Natural killer cell (primary cell): ENCODE measurements around the gene SLC24A2. TPM values are rescaled to one million over a fixed set of nuclear protein-coding genes. Genes with fewer than 3 reads are reported as not detected.

Experiments
- ATAC-seq, 3 donors: fragments of 150-1000 bp in 2 of 3; fragments of 200-7000 bp in 1 of 3; cut with Tn5 transposase; 1 replicate in 1 of 3; 2 replicates in 2 of 3; pipeline ENCODE4 v1.10.0; 2021; ENCODE audit warnings: mild to moderate bottlenecking in 2 of 3, moderate library complexity in 2 of 3
- DNase-seq, 2 donors: peaks; one replicate each; pipeline versions ENCODE4 v3.0.0 to v3.0.0-alpha.2; 2013 to 2021; ENCODE audit warnings: mixed read lengths in 1 of 2
- H3K27ac ChIP-seq: one replicate; pipeline ENCODE4 v1.5.1; 2013; ENCODE audit warnings: mild to moderate bottlenecking, low read length
- H3K27me3 ChIP-seq: one replicate; pipeline ENCODE4 v1.6.1; 2013; ENCODE audit warnings: low read length; ENCODE audit not compliant: control insufficient read depth, insufficient read depth
- H3K36me3 ChIP-seq: one replicate; pipeline ENCODE4 v1.6.1; 2013; ENCODE audit warnings: low read length; ENCODE audit not compliant: control insufficient read depth, insufficient read depth
- H3K4me1 ChIP-seq: one replicate; pipeline ENCODE4 v1.6.1; 2013; ENCODE audit warnings: low read length; ENCODE audit not compliant: control insufficient read depth, insufficient read depth
- H3K4me3 ChIP-seq: one replicate; pipeline ENCODE4 v1.5.1; 2013; ENCODE audit warnings: low read length
- H3K9me3 ChIP-seq: one replicate; pipeline ENCODE4 v1.6.1; 2013; ENCODE audit warnings: low read length; ENCODE audit not compliant: control insufficient read depth, insufficient read depth
- H3K27ac Mint-ChIP-seq, 2 donors: one replicate each; pipeline ENCODE4 v1.8.0; 2022; ENCODE audit warnings: mild to moderate bottlenecking in 2 of 2, mixed read lengths in 2 of 2, moderate library complexity in 1 of 2
- H3K27me3 Mint-ChIP-seq, 2 donors: one replicate each; pipeline ENCODE4 v1.8.0; 2022; ENCODE audit warnings: low read depth in 2 of 2, mixed read lengths in 2 of 2
- H3K36me3 Mint-ChIP-seq: one replicate; pipeline ENCODE4 v1.8.0; 2022; ENCODE audit warnings: mixed read lengths
- H3K4me1 Mint-ChIP-seq, 2 donors: one replicate each; pipeline ENCODE4 v1.8.0; 2022; ENCODE audit warnings: mixed read lengths in 2 of 2
- H3K4me3 Mint-ChIP-seq: one replicate; pipeline ENCODE4 v1.8.0; 2022; ENCODE audit warnings: mild to moderate bottlenecking, moderate library complexity, mixed read lengths
- H3K9me3 Mint-ChIP-seq, 2 donors: one replicate each; pipeline ENCODE4 v1.8.0; 2022; ENCODE audit warnings: mixed read lengths in 2 of 2
- CTCF ChIP-seq: fragments of 200-600 bp; IDR thresholded peaks from one replicate; pipeline ENCODE4 v1.8.0; 2022; ENCODE audit warnings: antibody characterized with exemption
- WGBS: methylation state at CpG from one replicate; pipeline ENCODE4 v1.1.7; 2013; ENCODE audit warnings: missing lambda C conversion rate; ENCODE audit not compliant: insufficient coverage; 5-methylcytosine and 5-hydroxymethylcytosine counted together
- intact Hi-C: fragments of 100-400 bp; cut with micrococcal nuclease; formaldehyde crosslinking; loops from one replicate; pipeline ENCODE4 v1.14.2; 2022
- total RNA-seq, 4 donors: library from RNA; stranded (reverse); fragments of 120-200 nt in 1 of 4; gene quantifications; one replicate each; pipeline versions ENCODE4 v1.2.3 to v1.2.4, GENCODE V29; 2013 to 2022

The SLC24A2 gene
- total RNA-seq, 3 donors from 2014 or later (not counting 1 experiment from before 2014, with no cell fraction given) = 0.15 TPM; not detected in 2

- Histone ChIP-seq H3K36me3 (no peaks in the 10 kb centered on the region), H3K9me3 (no peaks in the 10 kb centered on the region), H3K4me3 (no peak overlapping the region), H3K27ac (no peak overlapping the region), H3K27me3 (no peaks in the 10 kb centered on the region), H3K4me1 (no peaks in the 10 kb centered on the region)
- no peak for TF ChIP-seq CTCF
- no peaks in the 10 kb centered on the region for H3K27me3 Mint-ChIP-seq
- H3K4me3 Mint-ChIP-seq = no peak overlapping the region
- H3K36me3 Mint-ChIP-seq = no peaks in the 10 kb centered on the region
- intact Hi-C loops = no loop called here
- no peaks in the 10 kb centered on the region for H3K4me1 Mint-ChIP-seq
- DNase-seq (no peak), ATAC-seq (no peak)
- H3K9me3 Mint-ChIP-seq = peaks cover 3 to 7% of the 10 kb centered on the region in 2 donors
- no peak overlapping the region for H3K27ac Mint-ChIP-seq
- 60% methylated on average over 2 of the region's 4 CpGs for WGBS
Measured at GRCh38 chr9:19807182-19807892, 18.5 kb upstream of the SLC24A2 start.

GRCh38 chr9:19804431-19804830, 15.6 kb upstream of the SLC24A2 start:
- WGBS = no CpG with 5 or more reads among the region's 1 CpG
- ATAC-seq (no peak), DNase-seq (no peak)
- intact Hi-C loops = no loop called here
- Mint-ChIP-seq H3K9me3 (no peaks in the 10 kb centered on the region), H3K4me1 (no peaks in the 10 kb centered on the region), H3K36me3 (no peaks in the 10 kb centered on the region), H3K27ac (no peak overlapping the region), H3K4me3 (no peak overlapping the region), H3K27me3 (no peaks in the 10 kb centered on the region)
- H3K27me3 ChIP-seq = no peaks in the 10 kb centered on the region
- H3K9me3 ChIP-seq = no peaks in the 10 kb centered on the region
- H3K4me3 ChIP-seq = no peak overlapping the region
- H3K4me1 ChIP-seq = no peaks in the 10 kb centered on the region
- H3K36me3 ChIP-seq = no peaks in the 10 kb centered on the region
- no peak overlapping the region for H3K27ac ChIP-seq
- no peak for TF ChIP-seq CTCF

GRCh38 chr9:19800884-19801283, 12.0 kb upstream of the SLC24A2 start:
- H3K27me3 ChIP-seq = no peaks in the 10 kb centered on the region
- H3K36me3 Mint-ChIP-seq = no peaks in the 10 kb centered on the region
- H3K27ac Mint-ChIP-seq = no peak overlapping the region
- no peak overlapping the region for H3K27ac ChIP-seq
- DNase-seq = no peak
- intact Hi-C loops = no loop called here
- H3K27me3 Mint-ChIP-seq = no peaks in the 10 kb centered on the region
- no peaks in the 10 kb centered on the region for H3K9me3 ChIP-seq
- H3K4me3 Mint-ChIP-seq = no peak overlapping the region
- no peaks in the 10 kb centered on the region for H3K9me3 Mint-ChIP-seq
- no peak overlapping the region for H3K4me3 ChIP-seq
- TF ChIP-seq CTCF = no peak
- 86% methylated on average over 6 of the region's 6 CpGs for WGBS
- no peaks in the 10 kb centered on the region for H3K4me1 Mint-ChIP-seq
- H3K4me1 ChIP-seq = no peaks in the 10 kb centered on the region
- no peak for ATAC-seq
- H3K36me3 ChIP-seq = no peaks in the 10 kb centered on the region

GRCh38 chr9:19799784-19800183, 10.9 kb upstream of the SLC24A2 start:
- Mint-ChIP-seq H3K4me3 (no peak overlapping the region), H3K36me3 (no peaks in the 10 kb centered on the region), H3K27me3 (no peaks in the 10 kb centered on the region), H3K9me3 (no peaks in the 10 kb centered on the region), H3K27ac (no peak overlapping the region), H3K4me1 (no peaks in the 10 kb centered on the region)
- no peaks in the 10 kb centered on the region for H3K27me3 ChIP-seq
- no peaks in the 10 kb centered on the region for H3K9me3 ChIP-seq
- H3K36me3 ChIP-seq = no peaks in the 10 kb centered on the region
- H3K4me3 ChIP-seq = no peak overlapping the region
- TF ChIP-seq CTCF = no peak
- H3K4me1 ChIP-seq = no peaks in the 10 kb centered on the region
- intact Hi-C loops = no loop called here
- ATAC-seq = no peak
- no peak for DNase-seq
- 87% methylated on average over 3 of the region's 3 CpGs for WGBS
- no peak overlapping the region for H3K27ac ChIP-seq
